Measurements from ENCODE around the gene ACSM5. TPM values are rescaled to one million over a fixed set of nuclear protein-coding genes. Genes with fewer than 3 reads are reported as not detected.
A peak's percentile ranks its signal among the peaks of the same experiment; 100 is the strongest.

The ACSM5 gene, protein sequence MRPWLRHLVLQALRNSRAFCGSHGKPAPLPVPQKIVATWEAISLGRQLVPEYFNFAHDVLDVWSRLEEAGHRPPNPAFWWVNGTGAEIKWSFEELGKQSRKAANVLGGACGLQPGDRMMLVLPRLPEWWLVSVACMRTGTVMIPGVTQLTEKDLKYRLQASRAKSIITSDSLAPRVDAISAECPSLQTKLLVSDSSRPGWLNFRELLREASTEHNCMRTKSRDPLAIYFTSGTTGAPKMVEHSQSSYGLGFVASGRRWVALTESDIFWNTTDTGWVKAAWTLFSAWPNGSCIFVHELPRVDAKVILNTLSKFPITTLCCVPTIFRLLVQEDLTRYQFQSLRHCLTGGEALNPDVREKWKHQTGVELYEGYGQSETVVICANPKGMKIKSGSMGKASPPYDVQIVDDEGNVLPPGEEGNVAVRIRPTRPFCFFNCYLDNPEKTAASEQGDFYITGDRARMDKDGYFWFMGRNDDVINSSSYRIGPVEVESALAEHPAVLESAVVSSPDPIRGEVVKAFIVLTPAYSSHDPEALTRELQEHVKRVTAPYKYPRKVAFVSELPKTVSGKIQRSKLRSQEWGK
- 0.12 TPM for total RNA-seq

DNA sequence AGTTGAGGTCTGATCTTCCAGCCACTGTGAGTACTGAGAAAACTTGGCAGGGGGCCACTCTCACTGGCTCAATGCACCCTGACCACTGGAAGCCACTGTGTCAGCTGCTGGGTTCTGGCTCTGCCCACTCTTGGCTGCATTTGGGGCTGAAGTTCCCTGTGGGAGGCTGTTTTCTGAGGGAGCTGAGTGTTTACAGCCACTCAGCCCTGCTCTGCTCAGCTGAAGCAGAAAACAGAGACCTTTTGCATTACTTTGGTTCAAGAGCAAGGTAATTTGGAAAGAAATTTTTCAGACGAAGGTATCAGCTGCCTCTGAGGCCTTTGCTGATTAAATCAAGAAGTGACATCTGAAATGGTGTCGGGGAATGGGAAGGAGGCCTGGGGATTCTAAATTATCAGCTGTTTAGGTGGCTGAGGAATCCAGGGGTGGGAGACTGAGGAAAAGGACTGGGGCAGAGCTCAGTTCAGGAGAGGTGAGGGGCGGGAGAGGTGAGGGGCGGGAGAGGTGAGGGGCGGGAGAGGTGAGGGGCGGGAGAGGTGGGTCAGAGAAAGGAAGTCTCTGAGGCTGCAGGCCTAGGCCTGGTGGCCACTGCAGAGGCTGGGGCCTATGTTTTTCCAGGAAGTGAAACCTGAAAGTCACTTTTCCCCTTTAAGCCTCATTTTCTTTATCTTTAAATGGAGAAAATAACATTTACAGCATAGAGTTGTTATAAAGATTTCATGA is at the start of gene ACSM5:
ACSM5 (plus strand) TSS at position 137 of the 723 bp plus-strand sequence. CDS start 1,951 bp downstream, outside the sequence.
- ATAC-seq = no peak

DNA sequence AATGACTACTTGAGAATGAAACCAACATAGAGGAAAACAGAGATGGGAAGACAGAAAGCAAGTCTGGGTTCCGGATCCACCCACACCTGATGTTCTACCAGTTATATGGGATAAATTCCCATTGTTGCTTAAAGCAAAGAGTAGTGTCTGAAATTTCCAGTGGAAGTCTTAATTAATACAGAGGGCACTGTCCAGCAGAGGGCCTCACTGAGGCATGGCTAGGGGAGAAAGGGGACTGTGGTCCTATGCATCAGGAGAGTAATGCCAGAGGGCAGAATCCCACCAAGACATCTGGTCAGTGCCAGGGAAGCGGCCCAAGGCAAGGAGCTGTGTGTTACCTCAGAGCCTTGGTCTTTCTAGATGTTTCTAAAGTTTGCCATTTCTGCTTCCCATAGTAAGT is 49.3 kb upstream of the ACSM5 start:
- ATAC-seq = no peak

DNA sequence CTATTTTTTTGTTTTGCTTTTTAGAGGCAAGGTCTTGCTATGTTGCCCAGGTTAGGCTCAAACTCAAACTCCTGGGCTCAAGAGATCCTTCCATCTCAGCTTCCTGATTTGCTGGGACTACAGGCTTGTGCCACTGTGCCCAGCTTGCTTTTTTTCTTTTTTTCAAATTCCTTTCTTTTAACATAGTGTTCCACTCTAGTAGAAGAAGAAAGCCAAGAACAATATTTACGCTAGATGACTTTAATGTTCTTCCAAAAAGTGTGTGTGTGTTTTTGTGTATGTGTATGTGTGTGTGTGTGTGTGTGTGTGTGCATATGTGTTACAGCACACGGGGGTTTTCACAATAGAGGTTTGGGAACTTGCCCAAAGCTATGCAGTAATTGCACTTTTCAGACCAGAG is 46.1 kb upstream of the ACSM5 start:
- no peak for ATAC-seq

DNA sequence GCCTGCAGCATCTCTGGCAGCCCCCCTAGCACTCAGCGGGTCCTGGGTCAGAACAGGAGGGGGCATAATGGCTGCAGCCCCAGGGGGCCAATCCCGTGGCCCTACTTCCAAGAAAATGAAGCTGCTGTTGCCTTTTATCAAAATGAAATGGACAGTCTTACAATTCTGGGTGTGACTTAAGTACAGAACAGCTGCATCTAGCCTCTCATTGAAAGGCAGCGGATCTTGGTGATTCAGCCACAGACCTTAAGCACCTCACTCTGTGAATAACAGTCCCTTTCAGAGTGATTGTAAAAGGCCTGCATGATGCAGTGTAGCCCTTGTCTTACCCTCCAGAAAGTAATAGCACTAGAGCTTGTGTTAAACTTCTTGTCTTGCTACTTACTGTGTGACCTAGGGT is 45.3 kb upstream of the ACSM5 start:
- ATAC-seq = no peak

DNA sequence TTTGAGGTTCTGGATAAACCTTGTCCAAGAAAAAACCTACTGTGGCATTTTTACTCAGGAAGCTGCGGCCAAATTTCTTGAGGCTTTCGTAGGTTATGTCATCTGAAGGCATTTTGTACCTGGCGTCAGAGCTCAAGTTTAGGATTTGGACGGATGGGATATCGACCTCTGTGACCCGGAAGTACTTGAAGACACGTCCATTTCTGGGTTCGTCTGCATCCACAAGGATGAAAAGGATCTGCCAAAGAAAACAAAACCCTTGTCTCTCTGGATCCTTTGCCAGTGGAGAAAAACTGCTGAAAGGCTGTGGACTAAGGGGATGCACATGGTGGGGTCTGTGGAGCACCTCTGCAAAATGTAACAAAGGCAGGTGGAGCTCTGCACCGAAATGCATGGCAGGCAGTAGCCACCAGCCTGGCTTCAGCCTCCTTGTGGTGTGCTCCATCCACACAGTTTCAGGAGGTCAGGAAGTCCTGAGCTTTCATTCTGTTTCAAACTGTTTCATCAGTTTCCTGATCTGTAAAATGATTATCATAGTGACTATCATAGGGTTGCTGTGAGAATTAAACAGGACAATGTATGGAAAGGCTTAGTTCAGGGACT is 39.8 kb upstream of the ACSM5 start:
- no peak for ATAC-seq

DNA sequence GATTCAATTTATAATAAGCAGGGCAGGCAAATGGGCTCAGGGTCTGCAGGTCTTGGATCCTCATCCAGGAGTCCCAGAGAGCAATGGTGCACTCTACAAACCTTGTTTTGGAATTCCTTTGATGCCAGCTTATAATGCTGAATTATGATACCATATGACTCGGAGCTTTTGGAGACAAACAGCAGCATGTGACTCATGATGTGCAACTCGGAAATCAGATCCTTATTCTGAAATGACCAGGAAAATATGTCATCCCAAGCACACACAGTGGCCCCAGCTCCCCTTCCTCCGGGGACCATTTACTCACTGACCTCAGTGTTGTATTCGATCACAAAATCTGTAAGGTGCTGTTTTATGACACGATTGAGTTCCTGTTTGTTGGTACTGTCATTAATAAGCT is 36.6 kb upstream of the ACSM5 start:
- no peak for ATAC-seq

DNA sequence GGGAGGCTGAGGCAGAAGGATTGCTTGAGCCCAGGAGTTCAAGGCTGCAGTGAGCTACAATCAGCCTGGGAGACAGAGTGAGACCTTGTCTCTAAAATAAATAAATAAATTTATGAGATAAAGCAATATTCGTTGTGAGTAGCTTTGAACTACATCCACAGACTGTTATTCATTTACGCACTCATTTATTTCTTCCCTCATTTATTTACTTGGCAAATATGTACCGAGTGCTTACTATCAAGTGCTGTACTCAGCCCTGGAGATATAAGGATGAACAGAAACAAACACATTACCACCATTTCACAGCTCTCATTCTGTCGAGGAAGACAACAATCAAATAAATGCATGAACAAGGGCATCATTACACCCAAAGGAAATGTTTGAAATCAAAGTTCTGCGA is 32.2 kb upstream of the ACSM5 start:
- ATAC-seq = no peak

DNA sequence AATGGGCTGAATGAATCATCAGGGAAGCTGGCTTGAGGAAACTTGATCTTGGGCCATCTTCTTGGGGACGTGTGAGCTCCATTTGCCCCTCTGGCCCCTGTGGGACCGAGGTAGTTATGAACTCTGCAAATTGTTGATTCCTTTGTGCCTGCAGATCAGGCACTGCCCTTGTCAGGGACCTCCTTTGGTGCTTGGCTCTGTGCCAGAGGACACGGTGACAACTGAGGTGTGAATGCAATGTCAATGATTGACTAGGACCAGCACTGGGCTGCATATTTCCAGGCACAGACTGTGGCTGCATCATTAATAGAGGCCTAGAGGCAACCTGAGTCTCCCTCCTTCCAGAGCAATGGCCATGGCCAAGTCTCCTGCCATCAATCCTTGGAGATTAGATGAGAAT is 28.6 kb upstream of the ACSM5 start:
- no peak for ATAC-seq

DNA sequence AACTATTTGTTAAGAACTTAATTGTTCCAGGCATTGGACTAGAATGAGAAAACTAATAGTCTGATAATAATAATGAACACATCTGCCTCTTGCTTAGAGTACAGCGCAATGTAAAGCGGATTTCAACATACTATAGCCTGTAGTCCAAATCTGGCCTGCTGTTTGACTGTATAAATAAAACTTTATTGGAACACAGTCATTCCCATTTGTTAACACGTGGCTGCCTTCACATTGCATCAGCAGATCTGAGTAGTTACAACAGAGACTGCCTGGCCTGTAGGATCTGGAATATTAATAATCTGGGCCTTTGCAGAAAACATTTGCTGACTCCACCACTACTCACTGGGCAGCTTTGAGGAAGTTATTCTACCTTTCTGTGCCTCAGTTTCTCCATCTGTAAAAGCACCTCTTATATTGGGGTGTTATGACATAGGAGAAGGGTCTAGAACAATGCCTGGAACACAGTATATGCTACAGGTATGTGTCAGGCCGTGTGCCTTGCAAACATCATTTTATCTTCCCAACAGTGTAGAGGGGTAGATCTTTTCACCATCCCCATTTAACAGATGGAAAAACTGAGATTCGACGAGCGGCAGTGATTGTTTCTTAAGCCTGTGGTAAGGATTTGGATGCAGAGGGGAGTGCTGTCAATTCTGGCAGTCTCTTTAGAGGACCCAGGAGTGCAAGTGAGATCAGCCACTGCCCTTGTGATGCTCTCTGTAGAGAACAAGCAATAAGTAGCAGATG is 27.0 kb upstream of the ACSM5 start:
- ATAC-seq = no peak

DNA sequence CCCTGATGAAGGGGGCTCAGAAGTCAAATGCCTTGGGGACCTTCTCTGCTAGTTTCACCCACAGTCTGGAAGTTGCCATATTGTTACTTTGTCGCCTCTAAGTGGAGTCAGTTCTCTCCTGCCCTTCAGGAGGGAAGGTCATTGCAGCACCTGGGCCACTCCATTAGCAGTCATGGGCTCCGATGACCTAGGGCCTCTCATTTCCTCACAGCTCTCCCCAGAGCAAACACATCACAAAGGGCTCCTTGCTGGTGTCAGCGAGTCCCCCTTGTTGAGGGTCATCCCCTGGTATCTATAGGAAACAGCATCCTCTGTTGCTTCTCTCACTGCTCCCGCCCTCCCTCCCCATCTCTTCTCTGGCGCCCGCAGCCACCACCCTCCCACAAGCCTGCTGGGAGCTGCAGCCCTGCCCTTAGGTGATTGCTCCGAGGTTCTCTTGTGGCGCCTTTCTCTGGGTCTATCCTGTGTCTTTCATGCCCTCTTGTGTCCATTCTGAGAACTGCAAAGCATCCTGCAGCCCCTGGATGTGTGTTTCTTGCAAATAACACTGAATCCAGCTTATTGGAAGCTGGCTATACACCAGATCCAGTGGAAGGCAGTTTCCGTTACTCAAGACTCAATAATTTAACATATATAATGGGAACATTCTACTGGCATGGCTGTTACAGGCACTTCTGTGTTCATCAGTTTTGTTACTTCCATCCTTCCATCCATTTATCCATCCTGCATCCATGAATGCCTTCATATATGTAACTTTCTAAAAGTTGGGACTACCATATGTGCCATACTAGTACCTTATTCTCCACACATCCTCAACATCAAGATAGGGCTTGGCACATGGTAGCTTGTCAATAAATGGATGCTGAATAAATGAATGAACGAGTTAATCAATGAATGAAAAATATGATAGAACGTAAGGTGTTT is 26.0 kb upstream of the ACSM5 start:
- ATAC-seq = peak; percentile 73

DNA sequence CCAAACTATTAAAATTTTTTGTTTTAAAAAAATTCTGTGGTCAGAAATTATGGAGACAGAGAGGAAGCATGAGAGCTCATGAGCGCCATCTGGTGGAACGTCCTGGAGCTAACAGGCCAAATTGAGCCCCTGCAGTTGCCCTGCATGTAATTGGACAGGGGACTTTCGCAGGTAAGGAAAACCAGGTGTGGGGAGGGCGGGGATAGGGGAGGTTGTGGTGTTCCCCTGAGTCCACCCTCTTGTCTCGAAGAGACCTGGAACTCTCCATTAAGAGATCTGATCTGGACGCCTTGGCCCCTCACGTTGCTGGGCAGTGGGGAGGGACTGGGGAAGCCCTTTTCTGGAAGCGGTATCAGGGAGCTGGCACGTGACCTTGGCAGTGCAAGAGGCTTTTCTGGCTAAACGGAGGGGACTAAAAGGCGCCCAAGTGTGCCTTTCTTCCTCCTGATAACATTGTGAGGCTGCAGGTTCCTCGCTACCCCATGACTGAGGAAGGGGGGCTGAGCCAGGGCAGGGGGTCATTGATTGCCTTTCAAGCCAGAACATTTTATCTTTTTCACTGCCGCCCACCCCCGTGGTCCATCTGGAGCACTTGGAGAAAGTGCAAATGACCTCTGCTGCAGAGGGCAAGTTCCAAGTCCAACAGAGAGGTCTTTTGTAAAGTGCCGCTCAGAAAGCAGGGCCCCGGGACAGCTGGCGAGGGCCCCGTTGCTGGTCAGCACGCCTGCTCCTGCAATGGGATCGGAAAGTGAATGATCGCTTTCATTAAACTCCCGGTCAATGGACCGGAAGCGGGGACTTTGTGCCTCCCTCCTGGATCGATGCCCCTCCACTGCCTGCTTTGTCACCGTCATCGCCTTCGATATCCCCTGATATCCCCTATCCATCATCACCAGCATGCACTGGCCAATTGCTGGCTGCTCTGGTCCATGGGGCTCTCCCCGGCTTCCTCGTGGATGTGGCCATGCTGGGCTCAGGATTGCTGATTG is 23.2 kb upstream of the ACSM5 start:
- peak; percentile 50 for ATAC-seq

DNA sequence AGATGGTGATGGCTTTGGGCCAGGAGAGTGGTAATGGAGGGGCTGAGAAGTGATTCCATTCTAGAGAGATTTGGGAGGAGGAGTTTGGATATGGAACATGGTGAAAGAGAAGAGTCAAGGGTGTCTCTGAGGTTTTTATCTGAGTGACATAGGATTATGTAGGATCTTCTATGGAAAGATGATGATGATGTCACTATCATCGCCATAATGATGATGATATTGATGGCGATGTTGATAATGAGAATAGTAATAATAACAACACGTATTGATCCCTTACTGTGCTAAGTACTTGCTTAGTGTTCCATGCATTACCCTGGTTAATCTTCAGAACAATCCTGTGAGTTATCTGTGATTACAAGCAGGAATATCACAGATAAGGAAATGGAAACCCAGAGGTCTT is 21.4 kb upstream of the ACSM5 start:
- no peak for ATAC-seq

DNA sequence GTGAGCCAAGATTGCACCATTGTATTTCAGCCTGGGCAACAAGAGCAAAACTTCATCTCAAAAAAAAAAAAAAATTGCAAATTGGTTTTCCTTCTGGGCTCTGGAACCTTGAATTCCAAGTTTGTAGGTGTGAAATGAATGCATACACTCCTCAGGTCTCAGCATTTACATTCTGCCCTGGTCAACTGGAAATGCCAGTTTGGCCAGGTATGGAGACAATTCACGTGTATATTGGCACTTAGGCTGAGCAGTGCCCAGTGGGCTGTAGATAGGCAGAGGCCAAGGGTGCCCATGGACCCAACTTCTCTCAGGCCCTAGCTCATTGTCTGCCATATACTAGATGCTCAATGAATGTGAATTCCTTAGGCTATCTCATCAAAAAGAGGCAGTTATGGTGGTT is 20.5 kb upstream of the ACSM5 start:
- ATAC-seq = no peak

DNA sequence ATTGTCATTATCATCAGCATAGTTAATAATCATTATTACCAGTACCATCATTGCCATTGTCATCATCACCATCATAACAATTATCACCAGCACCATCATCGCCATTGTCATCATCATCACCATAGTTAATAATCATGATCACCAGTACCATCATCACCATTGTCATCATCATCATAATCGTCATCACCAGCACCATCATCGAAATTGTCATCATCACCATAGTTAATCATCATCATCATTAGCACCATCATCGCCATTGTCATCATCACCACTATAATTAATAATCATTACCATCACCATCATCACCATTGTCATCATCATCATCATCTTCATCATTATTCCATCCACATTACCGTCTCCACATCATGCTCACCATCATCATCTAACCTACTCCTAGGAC is 18.3 kb upstream of the ACSM5 start:
- ATAC-seq = no peak

DNA sequence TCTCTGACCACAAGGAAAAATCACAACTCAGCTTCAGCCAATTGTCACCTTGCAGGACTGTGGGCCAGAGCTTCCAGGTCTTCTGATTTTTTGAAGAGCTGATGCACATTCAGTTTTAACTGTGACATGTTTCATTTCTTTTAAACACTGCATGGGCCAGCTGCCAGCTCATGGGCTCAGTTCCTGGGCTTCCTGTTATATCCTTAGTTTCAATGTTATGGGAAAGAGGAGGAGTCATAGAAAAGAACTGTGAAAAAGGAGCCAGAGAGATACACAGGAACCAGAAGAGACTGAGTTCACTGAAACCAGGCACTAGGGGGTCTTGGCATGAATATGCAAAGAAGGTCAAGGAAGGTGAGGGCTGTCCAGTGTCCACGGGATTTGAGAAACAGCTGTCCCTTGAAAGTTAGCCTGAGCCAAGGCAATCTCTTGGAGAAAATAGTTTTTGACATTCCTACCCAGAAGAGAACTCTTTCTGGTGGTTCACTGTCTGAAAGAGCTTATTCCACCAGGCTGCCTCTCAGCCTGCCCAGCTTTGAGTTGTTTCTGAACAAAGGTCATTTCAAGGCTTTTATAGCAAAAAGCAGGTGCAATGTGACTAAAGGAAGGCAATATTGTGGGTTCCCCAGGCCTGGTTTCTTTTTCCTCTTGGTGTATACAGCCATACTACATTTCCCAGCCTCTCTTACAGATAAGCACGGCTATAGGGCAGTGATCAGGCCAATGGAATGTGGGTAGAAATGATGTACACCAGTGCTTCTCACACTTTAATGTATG is 15.3 kb upstream of the ACSM5 start:
- ATAC-seq = no peak

DNA sequence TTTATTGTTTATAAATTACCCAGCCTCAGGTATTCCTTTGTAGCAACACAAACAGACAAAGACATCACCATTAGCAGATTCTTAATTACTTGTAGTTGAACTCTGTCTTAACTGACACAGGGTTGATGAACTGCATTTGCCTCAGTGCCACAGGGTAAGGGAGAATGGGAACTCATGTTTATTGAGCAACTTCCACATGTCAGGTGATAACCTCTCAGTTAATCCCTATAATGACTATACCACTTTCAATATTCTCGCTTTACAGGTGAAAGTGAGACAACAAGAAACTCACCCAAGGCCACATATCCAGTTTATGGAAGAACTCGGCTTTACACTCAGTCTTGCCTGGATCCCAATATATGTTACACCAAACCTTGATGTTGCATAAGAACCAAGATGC is 13.4 kb upstream of the ACSM5 start:
- no peak for ATAC-seq

DNA sequence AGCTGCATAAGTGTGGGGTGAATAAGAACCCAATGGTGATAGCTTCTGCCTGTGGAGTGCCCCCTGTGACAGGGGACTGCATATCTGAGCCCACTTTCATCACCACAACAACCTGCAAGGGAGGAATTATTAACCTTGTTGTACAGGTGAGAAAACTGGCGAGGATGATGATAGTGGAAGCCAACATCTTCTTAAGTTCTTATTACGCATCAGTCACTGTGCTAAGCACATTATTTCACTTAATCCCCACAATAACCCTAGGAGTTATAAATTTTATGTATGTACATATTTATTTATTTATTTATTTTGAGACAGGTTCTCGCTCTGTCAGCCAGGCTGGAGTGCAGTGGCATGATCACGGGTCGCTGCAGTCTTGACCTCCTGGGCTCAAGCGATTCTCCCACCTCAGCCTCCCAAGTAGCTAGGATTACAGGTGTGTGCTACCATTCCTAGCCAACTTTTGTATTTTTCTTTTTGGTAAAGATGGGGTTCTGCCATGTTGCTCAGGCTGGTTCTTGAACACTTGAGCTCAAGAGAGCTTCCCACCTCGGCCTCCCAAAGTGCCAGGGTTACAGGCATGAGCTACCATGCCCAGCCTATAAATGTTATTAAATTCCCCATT is 12.4 kb upstream of the ACSM5 start:
- no peak for ATAC-seq

DNA sequence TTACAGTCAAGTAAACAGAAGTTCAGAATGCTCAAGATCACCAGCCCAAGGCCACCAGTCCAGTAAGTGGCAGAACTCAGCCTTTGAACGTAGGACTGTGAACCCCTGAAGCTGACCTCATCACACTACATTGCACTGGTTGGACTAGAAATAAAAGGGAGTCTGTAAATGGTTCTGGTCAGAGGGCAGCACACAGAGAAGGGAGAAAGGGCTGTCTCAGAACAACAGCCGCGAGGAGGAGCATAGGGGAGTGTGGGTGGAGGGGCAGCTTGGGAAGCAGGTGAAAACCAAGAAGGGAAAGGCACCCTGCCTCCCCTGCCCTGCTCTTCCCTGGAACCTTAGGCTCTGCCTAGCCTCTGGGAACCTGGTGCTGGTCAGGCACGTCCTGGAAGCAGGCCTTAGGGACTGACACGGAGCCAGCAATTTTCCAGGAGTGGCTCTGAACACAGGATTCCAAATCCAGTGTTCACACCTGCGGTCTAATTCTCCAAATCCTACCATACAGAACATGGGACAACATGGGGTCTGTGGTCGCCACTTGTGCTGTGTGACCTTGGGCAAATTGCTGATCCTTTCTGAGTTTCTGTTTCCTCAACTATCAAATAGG is 11.8 kb upstream of the ACSM5 start:
- ATAC-seq = no peak

DNA sequence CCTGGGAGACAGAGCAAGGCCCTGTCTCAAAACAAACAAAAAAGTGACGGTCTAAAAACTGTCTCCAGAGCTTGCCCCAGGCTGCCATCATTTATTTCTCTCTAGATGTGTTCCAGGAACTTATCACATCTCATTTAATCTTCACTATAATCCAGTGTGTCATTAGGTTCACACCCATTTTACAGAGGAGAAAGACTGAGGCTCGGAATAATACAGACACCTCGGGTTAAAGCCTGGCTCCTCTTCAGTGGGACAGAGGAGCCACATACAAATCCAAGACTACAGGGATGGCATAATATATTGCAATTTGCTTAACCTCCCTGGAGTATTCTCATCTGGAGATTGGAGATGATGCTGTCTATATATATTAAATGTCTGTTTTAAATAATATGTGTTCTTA is 10.7 kb upstream of the ACSM5 start:
- ATAC-seq = no peak

All from esophagus mucosa (tissue), 1 donor.